Upper lobe of left lung (tissue), 4 donors: Measurements from ENCODE around the gene APOE.

ENCODE experiments used
- POLR2A ChIP-seq, 4 donors: fragments of 450-650 bp; IDR thresholded peaks; one replicate each; pipeline ENCODE4 v1.5.1; 2016 to 2017; ENCODE audit warnings: antibody characterized with exemption in 4 of 4, mild to moderate bottlenecking in 2 of 4
- TF ChIP-seq, protein P1 (sequence below), 6 experiments: fragments of 450-650 bp in 4 of 6; fragments of 200-600 bp in 2 of 6; sonication (generic) in 2 of 6; IDR thresholded peaks; one replicate each; pipeline ENCODE4 v1.5.1; 2016 to 2019; ENCODE audit warnings: antibody characterized with exemption in 6 of 6

DNA sequence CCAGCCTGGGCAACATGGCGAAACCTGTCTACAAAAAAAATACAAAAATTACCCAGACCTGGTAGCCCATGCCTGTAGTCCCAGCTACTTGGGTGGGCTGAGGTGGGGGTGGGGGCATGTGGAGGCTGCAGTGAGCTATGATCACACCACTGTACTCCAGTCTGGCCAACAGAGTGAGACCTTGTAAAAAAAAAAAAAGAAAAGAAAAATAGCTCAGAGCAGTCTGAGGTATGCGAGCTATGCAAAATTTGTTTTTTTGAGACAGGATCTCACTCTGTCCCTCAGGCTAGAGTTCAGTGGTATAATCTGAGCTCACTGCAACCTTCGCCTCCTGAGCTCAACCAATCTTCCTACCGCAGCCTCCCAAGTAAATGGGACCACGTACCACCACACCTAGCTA, 21.7 kb upstream of the APOE start:
- no peak for TF ChIP-seq POLR2A (IDR thresholded peaks at IDR 0.05)
- TF ChIP-seq, protein P1, sequence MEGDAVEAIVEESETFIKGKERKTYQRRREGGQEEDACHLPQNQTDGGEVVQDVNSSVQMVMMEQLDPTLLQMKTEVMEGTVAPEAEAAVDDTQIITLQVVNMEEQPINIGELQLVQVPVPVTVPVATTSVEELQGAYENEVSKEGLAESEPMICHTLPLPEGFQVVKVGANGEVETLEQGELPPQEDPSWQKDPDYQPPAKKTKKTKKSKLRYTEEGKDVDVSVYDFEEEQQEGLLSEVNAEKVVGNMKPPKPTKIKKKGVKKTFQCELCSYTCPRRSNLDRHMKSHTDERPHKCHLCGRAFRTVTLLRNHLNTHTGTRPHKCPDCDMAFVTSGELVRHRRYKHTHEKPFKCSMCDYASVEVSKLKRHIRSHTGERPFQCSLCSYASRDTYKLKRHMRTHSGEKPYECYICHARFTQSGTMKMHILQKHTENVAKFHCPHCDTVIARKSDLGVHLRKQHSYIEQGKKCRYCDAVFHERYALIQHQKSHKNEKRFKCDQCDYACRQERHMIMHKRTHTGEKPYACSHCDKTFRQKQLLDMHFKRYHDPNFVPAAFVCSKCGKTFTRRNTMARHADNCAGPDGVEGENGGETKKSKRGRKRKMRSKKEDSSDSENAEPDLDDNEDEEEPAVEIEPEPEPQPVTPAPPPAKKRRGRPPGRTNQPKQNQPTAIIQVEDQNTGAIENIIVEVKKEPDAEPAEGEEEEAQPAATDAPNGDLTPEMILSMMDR (IDR thresholded peaks at IDR 0.05), result no peak
